Tibial artery (tissue), 4 donors: Measurements from ENCODE around the gene CHKA.
A peak's percentile ranks its signal among the peaks of the same experiment; 100 is the strongest.

Experiments
- DNase-seq, 2 donors: peaks; one replicate each; pipeline ENCODE4 v3.0.0-alpha.2; 2019
- H3K27ac ChIP-seq, 2 donors: fragments of 200-600 bp; sonication (generic) in 1 of 2; 1 replicate in 1 of 2; 2 replicates in 1 of 2; pipeline ENCODE4 v1.5.1; 2018 to 2019; ENCODE audit warnings: mild to moderate bottlenecking in 1 of 2
- H3K27me3 ChIP-seq, 2 donors: fragments of 200-600 bp; sonication (generic) in 1 of 2; one replicate each; pipeline versions ENCODE4 v1.5.1 to v1.6.0; 2016 to 2019
- H3K36me3 ChIP-seq, 3 donors: fragments of 200-600 bp; sonication (generic) in 2 of 3; one replicate each; pipeline ENCODE4 v1.5.1; 2016 to 2019; ENCODE audit warnings: mild to moderate bottlenecking in 2 of 3
- H3K4me1 ChIP-seq, 4 donors: fragments of 200-600 bp; sonication (generic) in 2 of 4; 1 replicate in 3 of 4; 2 replicates in 1 of 4; pipeline ENCODE4 v1.5.1; 2016 to 2019
- H3K4me3 ChIP-seq, 2 donors: fragments of 200-600 bp; sonication (generic) in 1 of 2; 1 replicate in 1 of 2; 2 replicates in 1 of 2; pipeline ENCODE4 v1.5.1; 2018 to 2019; ENCODE audit warnings: mild to moderate bottlenecking in 2 of 2
- H3K9me3 ChIP-seq, 3 donors: fragments of 200-600 bp; sonication (generic) in 1 of 3; one replicate each; pipeline ENCODE4 v1.5.1; 2016 to 2019
- CTCF ChIP-seq, 2 experiments: fragments of 200-600 bp in 1 of 2; fragments of 450-650 bp in 1 of 2; IDR thresholded peaks; one replicate each; pipeline ENCODE4 v1.5.1; 2017 to 2019; ENCODE audit warnings: antibody characterized with exemption in 2 of 2, mild to moderate bottlenecking in 1 of 2, moderate library complexity in 1 of 2
- intact Hi-C: fragments of 100-400 bp; cut with DNase I; formaldehyde crosslinking; loops from one replicate; pipeline ENCODE4 v1.15.0; 2023; ENCODE audit warnings: low total_unique reads

CHKA gene

GRCh38 chr11:68008381-68009337 lies 112.5 kb downstream of the CHKA start:
- no peaks in the 10 kb centered on the region for H3K9me3 ChIP-seq
- DNase-seq = peak in 1 of 2 donors; percentile 62
- H3K27me3 ChIP-seq = no peaks in the 10 kb centered on the region
- H3K36me3 ChIP-seq = no peaks in the 10 kb centered on the region
- peaks cover 0 to 63% (median 50%) of the 10 kb centered on the region in 4 donors for H3K4me1 ChIP-seq
- TF ChIP-seq CTCF (IDR thresholded peaks at IDR 0.05) = no peak
- intact Hi-C loops = loop anchor here (5.0 kb wide), 2 partner anchors 34 to 204 kb away; partner anchors contain the start of gene KMT5B
- H3K27ac ChIP-seq = peak overlapping the region; percentile 93 to 94
- no peak overlapping the region for H3K4me3 ChIP-seq

DNA sequence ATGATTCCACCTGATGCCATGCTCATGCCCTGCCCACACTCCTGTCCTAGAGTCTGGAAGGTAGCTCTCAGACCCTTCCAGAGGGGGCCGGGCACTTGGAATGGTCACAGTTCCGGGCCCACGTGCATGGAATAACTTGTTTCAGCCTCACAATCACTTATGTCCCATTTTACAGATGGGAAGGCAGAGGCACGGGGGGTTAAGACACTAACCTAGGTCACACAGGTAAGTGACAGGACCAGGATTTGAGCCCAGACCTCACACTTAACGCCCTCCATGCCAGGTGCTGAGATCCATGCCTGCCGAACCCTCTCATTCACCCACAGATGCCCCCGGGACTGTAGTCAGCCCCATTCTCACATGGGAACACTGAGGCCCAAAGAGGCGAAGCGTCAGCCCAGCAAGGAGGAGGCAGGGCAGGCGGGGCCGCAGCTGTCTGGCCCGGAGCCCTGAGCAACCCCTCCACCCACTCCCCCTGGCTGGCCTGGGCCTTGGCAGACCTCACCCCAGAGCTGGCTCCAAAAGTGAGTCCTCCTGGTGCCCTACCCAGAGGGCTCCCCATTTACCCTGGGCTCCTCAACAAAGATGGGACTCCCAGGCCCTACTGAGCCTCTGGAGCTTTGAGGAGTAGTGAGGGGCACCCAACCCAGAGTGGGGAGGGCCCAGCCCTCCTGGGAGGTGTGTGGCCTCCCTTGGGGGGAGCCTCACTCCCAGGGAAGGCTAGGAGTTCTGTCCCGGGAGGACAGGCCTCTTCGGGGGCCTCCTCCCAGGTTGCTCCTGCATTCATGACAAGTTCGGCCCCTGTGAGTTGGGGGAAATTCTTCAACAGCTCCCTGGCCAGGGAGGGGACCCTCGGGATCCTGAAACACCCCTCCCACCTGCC lies 113.4 kb downstream of the CHKA start:
- Histone ChIP-seq H3K36me3 (no peaks in the 10 kb centered on the region), H3K27ac (peak overlapping the region in 1 of 2 donors; percentile 93), H3K9me3 (no peaks in the 10 kb centered on the region), H3K4me1 (peaks cover 0 to 61% (median 44%) of the 10 kb centered on the region in 4 donors), H3K27me3 (no peaks in the 10 kb centered on the region), H3K4me3 (no peak overlapping the region)
- DNase-seq = no peak
- no peak for TF ChIP-seq CTCF (IDR thresholded peaks at IDR 0.05)
- intact Hi-C loops = loop anchor here (5.0 kb wide), 2 partner anchors 35 to 205 kb away; partner anchors contain the start of gene KMT5B

DNA sequence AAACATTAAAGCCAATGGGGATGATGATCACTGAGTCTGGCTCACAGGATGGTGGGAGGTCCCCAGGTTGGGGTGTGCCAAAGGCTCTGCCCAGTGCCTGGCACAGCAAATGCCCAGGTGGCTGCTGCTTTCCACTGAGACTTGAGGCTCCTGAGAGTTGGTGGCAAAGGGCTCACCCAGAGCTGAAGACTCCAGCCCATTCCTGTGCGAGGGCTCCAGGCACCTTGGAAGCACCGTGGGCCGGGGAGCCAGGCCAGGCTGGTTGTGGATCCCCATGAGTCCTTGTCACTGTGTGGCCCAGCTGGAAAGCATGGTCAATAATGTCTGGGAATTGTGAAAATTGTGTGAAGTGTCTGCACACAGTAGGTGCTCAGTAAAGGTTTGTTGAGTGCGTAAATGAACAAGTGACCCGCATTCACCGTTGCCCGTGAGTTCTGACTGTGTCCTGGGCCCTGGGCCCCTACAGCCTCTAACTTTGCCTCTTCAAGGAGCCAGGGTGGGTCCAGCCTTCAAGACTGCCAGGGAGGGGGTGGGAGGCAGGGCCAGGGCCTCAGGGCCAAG lies 114.5 kb downstream of the CHKA start:
- H3K27ac ChIP-seq = no peak overlapping the region
- H3K4me1 ChIP-seq = peaks cover 0 to 55% (median 34%) of the 10 kb centered on the region in 4 donors
- H3K4me3 ChIP-seq = no peak overlapping the region
- TF ChIP-seq CTCF (IDR thresholded peaks at IDR 0.05) = no peak
- no peak for DNase-seq
- no peaks in the 10 kb centered on the region for H3K36me3 ChIP-seq
- no peaks in the 10 kb centered on the region for H3K9me3 ChIP-seq
- no peaks in the 10 kb centered on the region for H3K27me3 ChIP-seq
- intact Hi-C loops = loop anchor here (5.0 kb wide), 2 partner anchors 36 to 206 kb away; partner anchors contain the start of gene KMT5B

- Histone ChIP-seq H3K9me3 (no peaks in the 10 kb centered on the region), H3K27ac (peak overlapping the region; percentile 71 to 78), H3K4me3 (peak overlapping the region; percentile 74 to 76), H3K36me3 (no peaks in the 10 kb centered on the region), H3K27me3 (no peaks in the 10 kb centered on the region), H3K4me1 (peaks cover 0 to 36% (median 18%) of the 10 kb centered on the region in 4 donors)
- DNase-seq = no peak
- TF ChIP-seq CTCF (IDR thresholded peaks at IDR 0.05) = no peak
- intact Hi-C loops = loop anchor here (5.0 kb wide), 2 partner anchors 38 to 208 kb away; partner anchors contain the start of gene KMT5B
Measured at GRCh38 chr11:68004551-68005335, 116.4 kb downstream of the CHKA start.
